ENCODE data around the gene PSME2.

The PSME2 gene

GRCh38 chr14:24132976-24133375, 13.4 kb downstream of the PSME2 start:
- no peak for DNase-seq

GRCh38 chr14:24132061-24132685, 14.2 kb downstream of the PSME2 start:
- peak; percentile 17 for DNase-seq

GRCh38 chr14:24131549-24131966, 14.9 kb downstream of the PSME2 start:
- no peak for DNase-seq

- no peak for DNase-seq
Observed at GRCh38 chr14:24130717-24131548, 15.5 kb downstream of the PSME2 start.

GRCh38 chr14:24130380-24130716, 16.1 kb downstream of the PSME2 start, which contains the start of gene FITM1:
Gene FITM1 (plus strand): TSS chr14:24130659. CDS start chr14:24131564, 905 bp downstream.
- no peak for DNase-seq

- no peak for DNase-seq
Observed at GRCh38 chr14:24129410-24129998, 16.9 kb downstream of the PSME2 start.

GRCh38 chr14:24127673-24128072, 18.7 kb downstream of the PSME2 start:
- DNase-seq: no peak

- DNase-seq: no peak
Observed at GRCh38 chr14:24126939-24127338, 19.5 kb downstream of the PSME2 start.

- no peak for DNase-seq
Observed at GRCh38 chr14:24123424-24124417, 22.7 kb downstream of the PSME2 start.

- DNase-seq: no peak
Observed at GRCh38 chr14:24122898-24123297, 23.5 kb downstream of the PSME2 start.

- no peak for DNase-seq
Observed at GRCh38 chr14:24122416-24122815, 24.0 kb downstream of the PSME2 start.

- no peak for DNase-seq
Observed at GRCh38 chr14:24121210-24121609, 25.2 kb downstream of the PSME2 start.

- no peak for DNase-seq
Observed at GRCh38 chr14:24119691-24120090, 26.7 kb downstream of the PSME2 start.

GRCh38 chr14:24117179-24117578, 29.2 kb downstream of the PSME2 start:
- no peak for DNase-seq

- DNase-seq: no peak
Observed at GRCh38 chr14:24116128-24116814, 30.1 kb downstream of the PSME2 start.

GRCh38 chr14:24115422-24116127, 30.8 kb downstream of the PSME2 start:
- DNase-seq: no peak

GRCh38 chr14:24114532-24115421, 31.6 kb downstream of the PSME2 start, which contains the start of the genes DCAF11 and NRL:
Gene DCAF11 (plus strand): TSS chr14:24114777. CDS start chr14:24115595, 818 bp downstream.
Gene NRL (minus strand): TSS chr14:24114949. CDS start chr14:24082848, 32,101 bp downstream.
- DNase-seq: peak; percentile 100

- peak; percentile 93 for DNase-seq
Observed at GRCh38 chr14:24113801-24114531, 32.4 kb downstream of the PSME2 start.

- no peak for DNase-seq
Observed at GRCh38 chr14:24113379-24113800, 33.0 kb downstream of the PSME2 start.

All from DMS79 (cell line).